ENCODE measurements around the gene SLAIN1. TPM values are rescaled to one million over a fixed set of nuclear protein-coding genes. Genes with fewer than 3 reads are reported as not detected.

SLAIN1 gene
- total RNA-seq, 4 donors from 2014 or later = 19.5 to 30.1 (median 25.4) TPM

DNA sequence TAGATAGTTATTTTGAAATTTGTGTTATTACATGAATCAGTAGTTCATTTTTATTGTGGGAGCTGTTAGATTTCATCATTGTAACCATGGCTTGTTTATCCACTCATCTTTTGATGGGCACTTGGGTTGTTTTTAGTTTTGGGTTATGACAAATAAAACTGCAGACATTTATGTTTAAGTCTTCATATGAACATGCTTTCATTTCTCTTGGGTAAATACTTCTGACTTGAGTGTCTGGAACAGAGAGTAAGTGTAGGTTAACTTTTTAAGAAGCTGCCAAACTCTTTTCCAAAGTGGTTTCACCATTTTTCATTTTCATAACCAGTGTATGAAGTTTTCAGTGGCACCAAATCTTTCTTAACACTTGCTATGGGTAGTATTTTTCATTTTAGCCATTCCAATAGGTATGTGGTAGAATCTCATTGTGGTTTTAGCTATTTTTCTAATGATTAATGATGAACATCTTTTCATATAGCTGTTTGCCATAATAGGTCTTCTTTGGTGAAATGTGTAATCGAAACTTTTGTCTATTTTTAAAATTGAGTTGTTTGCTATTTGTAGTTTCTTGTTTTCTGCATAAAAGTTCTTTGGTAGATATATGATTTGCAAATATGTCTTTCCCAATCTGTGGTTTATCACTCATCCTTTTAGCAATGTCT lies 17.9 kb downstream of the SLAIN1 start:
- 95 to 96% methylated on average over 1 of the region's 1 CpG for WGBS, 2 donors
- Histone ChIP-seq H3K36me3 (no peaks in the 10 kb centered on the region), H3K4me3 (replicated peaks in 1 of 3) (no peak overlapping the region), H3K9me3 (no peaks in the 10 kb centered on the region), H3K27me3 (no peaks in the 10 kb centered on the region), H3K27ac (no peak overlapping the region), H3K4me1 (no peaks in the 10 kb centered on the region)
- no peak for DNase-seq
- intact Hi-C loops (cut with DNase I) = no loop called here
- no peak for TF ChIP-seq CTCF (IDR thresholded peaks at IDR 0.05)
- no peak for TF ChIP-seq POLR2A (IDR thresholded peaks at IDR 0.05)

DNA sequence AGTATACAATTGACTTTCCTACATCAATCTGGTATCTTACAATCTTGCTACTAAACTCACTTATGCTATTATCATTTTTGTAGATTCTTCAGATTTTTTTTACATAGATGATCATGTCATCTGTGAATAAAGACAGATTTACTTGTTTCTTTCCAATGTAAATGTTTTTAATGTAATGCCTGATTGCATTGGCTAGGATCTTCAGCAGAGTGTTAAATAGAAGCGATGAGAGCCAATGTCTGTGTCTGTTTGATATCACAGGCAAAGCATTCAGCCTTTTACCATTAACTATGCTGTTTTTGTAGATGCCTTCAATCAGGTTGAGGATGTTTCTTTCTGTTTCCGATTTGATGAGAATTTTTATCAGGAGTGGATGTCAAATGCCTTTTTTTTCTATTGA lies 19.2 kb downstream of the SLAIN1 start:
- H3K4me3 ChIP-seq (replicated peaks in 1 of 3) = no peak overlapping the region
- intact Hi-C loops (cut with DNase I) = no loop called here
- no peak for TF ChIP-seq POLR2A (IDR thresholded peaks at IDR 0.05)
- no peak for TF ChIP-seq CTCF (IDR thresholded peaks at IDR 0.05)
- H3K27ac ChIP-seq = no peak overlapping the region
- no peaks in the 10 kb centered on the region for H3K27me3 ChIP-seq
- DNase-seq = no peak
- 90 to 94% methylated on average over 2 of the region's 2 CpGs for WGBS, 2 donors
- no peaks in the 10 kb centered on the region for H3K36me3 ChIP-seq
- H3K4me1 ChIP-seq = no peaks in the 10 kb centered on the region
- H3K9me3 ChIP-seq = no peaks in the 10 kb centered on the region

DNA sequence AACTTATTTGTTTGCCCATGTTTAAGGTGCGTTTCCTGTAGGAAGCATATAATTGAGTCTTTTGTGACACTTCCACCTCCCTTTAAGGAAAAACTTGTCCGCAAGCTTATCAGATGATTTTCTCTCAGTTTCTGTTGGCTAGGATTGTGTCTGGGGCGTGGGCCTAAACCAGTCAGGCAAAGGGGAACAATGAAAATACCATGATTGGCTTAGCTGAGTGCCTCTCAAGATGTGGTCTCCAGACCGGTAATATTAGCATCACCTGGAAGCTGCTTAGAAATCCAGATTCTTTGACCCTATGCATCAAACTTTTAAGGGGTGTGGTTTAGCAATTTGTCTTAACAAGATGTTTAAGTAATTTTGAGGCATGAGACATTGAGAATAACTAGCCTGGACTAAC lies 20.0 kb downstream of the SLAIN1 start:
- no peaks in the 10 kb centered on the region for H3K36me3 ChIP-seq
- no peaks in the 10 kb centered on the region for H3K9me3 ChIP-seq
- WGBS, 2 donors = 91 to 93% methylated on average over 4 of the region's 4 CpGs
- intact Hi-C loops (cut with DNase I) = no loop called here
- DNase-seq = no peak
- H3K4me1 ChIP-seq = no peaks in the 10 kb centered on the region
- no peak overlapping the region for H3K4me3 ChIP-seq (replicated peaks in 1 of 3)
- H3K27me3 ChIP-seq = no peaks in the 10 kb centered on the region
- TF ChIP-seq CTCF (IDR thresholded peaks at IDR 0.05) = no peak
- no peak overlapping the region for H3K27ac ChIP-seq

GRCh38 chr13:77719128-77719527 lies 21.6 kb downstream of the SLAIN1 start:
- no peaks in the 10 kb centered on the region for H3K4me1 ChIP-seq
- peaks cover 0 to 6% of the 10 kb centered on the region in 2 donors for H3K36me3 ChIP-seq
- intact Hi-C loops (cut with DNase I) = no loop called here
- H3K27me3 ChIP-seq = no peaks in the 10 kb centered on the region
- no peaks in the 10 kb centered on the region for H3K9me3 ChIP-seq
- DNase-seq = no peak
- H3K4me3 ChIP-seq (replicated peaks in 1 of 3) = no peak overlapping the region
- H3K27ac ChIP-seq = no peak overlapping the region
- TF ChIP-seq CTCF (IDR thresholded peaks at IDR 0.05) (no peak), POLR2A (IDR thresholded peaks at IDR 0.05) (no peak)

GRCh38 chr13:77720988-77721387 lies 23.5 kb downstream of the SLAIN1 start:
- no peak for DNase-seq
- TF ChIP-seq CTCF (IDR thresholded peaks at IDR 0.05) (no peak), POLR2A (IDR thresholded peaks at IDR 0.05) (no peak)
- Histone ChIP-seq H3K36me3 (peaks cover 0 to 8% of the 10 kb centered on the region in 2 donors), H3K27me3 (no peaks in the 10 kb centered on the region), H3K9me3 (no peaks in the 10 kb centered on the region), H3K4me1 (no peaks in the 10 kb centered on the region), H3K27ac (no peak overlapping the region), H3K4me3 (replicated peaks in 1 of 3) (no peak overlapping the region)
- intact Hi-C loops (cut with DNase I) = no loop called here
- WGBS, 2 donors = 86 to 87% methylated on average over 5 of the region's 5 CpGs
